Activated T-helper 1 cell treated with anti-CD3 and anti-CD28 coated beads, Interleukin-12 subunit alpha, Interleukin-12 subunit beta, Interleukin-2, Interleukin-4 antibody, amounts not matched to agents 30 ng/mL and 10 ng/mL and 1 ng/mL, durations not matched to agents 14 hours and 24 hours and 36 hours (primary cell): Measurements from ENCODE around the gene DHCR24. TPM values are rescaled to one million over a fixed set of nuclear protein-coding genes. Genes with fewer than 3 reads are reported as not detected.

Source experiments
- DNase-seq: peaks from one replicate; pipeline ENCODE4 v3.0.0; 2021; ENCODE audit warnings: low spot score
- H3K27ac Mint-ChIP-seq: one replicate; pipeline ENCODE4 v1.8.0; 2021; ENCODE audit warnings: mild to moderate bottlenecking, mixed read lengths
- H3K27me3 Mint-ChIP-seq: one replicate; pipeline ENCODE4 v1.8.0; 2022; ENCODE audit warnings: mild to moderate bottlenecking, moderate library complexity, mixed read lengths; ENCODE audit not compliant: insufficient read depth
- H3K36me3 Mint-ChIP-seq: one replicate; pipeline ENCODE4 v1.8.0; 2021; ENCODE audit warnings: low read depth, mixed read lengths
- H3K4me1 Mint-ChIP-seq: one replicate; pipeline ENCODE4 v1.8.0; 2021; ENCODE audit warnings: low read depth, mixed read lengths
- H3K4me3 Mint-ChIP-seq: one replicate; pipeline ENCODE4 v1.8.0; 2021; ENCODE audit warnings: mild to moderate bottlenecking, moderate library complexity, mixed read lengths
- H3K9me3 Mint-ChIP-seq: one replicate; pipeline ENCODE4 v1.8.0; 2021; ENCODE audit warnings: mixed read lengths
- intact Hi-C: fragments of 100-400 bp; cut with micrococcal nuclease; formaldehyde crosslinking; loops from one replicate; pipeline ENCODE4 v1.15.1; 2024
- total RNA-seq: library from RNA; stranded (reverse); gene quantifications from 2 replicates; pipeline ENCODE4 v1.2.3, GENCODE V29; 2022

The DHCR24 gene
- total RNA-seq, 1 donor from 2014 or later = 211 TPM

DNA sequence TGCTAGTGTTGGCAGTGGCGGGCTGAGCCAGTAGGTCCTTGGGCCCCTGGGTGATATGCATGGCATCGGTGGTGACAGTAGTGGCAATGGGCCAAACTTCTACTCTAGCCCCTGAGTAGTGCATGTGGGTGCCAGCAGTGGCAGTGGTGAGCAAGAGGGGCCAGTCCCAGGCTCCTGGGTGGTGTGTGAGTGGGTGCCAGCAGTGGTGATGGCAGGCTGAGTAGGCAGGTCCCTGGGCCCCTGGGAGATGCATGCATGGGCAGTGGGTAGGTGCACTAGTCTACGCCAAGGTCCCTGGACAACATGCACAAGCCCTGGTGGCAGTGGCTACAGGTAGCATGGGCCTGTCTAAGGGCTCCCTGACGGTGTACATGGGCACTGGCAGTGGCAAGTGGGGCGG is 61.3 kb downstream of the DHCR24 start:
- intact Hi-C loops = no loop called here
- DNase-seq = no peak
- H3K4me3 Mint-ChIP-seq = no peak overlapping the region
- H3K4me1 Mint-ChIP-seq = no peaks in the 10 kb centered on the region
- H3K36me3 Mint-ChIP-seq = no peaks in the 10 kb centered on the region
- H3K27ac Mint-ChIP-seq = no peak overlapping the region
- peaks cover 31% of the 10 kb centered on the region for H3K9me3 Mint-ChIP-seq
- peaks cover 10% of the 10 kb centered on the region for H3K27me3 Mint-ChIP-seq

DNA sequence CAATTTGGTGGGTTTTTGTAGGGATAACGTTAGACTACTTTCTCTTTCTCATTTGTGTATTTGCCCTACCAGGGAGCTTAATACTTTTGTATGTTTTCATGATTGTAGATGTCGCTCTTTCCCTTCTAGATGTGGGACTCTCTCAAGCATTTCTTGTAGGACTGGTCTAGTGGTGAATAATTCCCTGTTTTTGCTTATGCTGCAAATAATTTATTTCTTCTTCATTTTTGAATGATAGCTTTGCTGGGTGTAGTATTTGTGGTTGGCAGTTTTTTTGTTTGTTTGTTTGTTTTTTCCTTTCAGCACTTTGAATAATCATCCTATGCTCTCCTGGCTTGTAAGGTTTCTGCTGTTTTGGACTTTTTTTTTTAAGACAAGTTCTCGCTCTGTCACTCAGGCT is 63.3 kb downstream of the DHCR24 start:
- peaks cover 12% of the 10 kb centered on the region for H3K27me3 Mint-ChIP-seq
- H3K36me3 Mint-ChIP-seq = no peaks in the 10 kb centered on the region
- no peak overlapping the region for H3K4me3 Mint-ChIP-seq
- no peak overlapping the region for H3K27ac Mint-ChIP-seq
- intact Hi-C loops = no loop called here
- H3K4me1 Mint-ChIP-seq = no peaks in the 10 kb centered on the region
- H3K9me3 Mint-ChIP-seq = peaks cover 25% of the 10 kb centered on the region
- DNase-seq = no peak

DNA sequence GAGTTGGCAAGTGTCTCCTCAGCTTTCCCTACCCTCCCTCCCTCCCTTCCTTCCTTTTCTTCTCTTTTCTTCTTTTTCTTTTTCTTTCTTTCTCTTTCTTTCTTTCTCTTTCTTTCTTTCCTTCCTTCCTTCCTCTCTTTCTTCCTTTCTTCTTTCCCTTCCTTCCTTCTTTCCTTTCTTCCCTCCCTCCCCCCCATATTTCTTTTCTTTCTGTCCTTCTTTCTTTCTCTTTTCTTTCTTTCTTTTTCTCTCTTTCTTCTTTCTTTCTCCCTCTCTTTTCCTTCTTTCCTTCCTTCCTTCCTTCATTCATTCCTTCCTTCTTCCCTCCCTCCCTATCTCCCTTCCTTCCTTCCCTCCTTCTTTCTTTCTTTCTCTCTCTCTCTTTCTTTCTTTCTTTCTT is 67.3 kb downstream of the DHCR24 start:
- Mint-ChIP-seq H3K27me3 (peaks cover 17% of the 10 kb centered on the region), H3K4me3 (no peak overlapping the region), H3K9me3 (peaks cover 16% of the 10 kb centered on the region), H3K27ac (no peak overlapping the region), H3K36me3 (no peaks in the 10 kb centered on the region), H3K4me1 (peaks cover 6% of the 10 kb centered on the region)
- intact Hi-C loops = loop anchor here (10.0 kb wide), 1 partner anchor 175 kb away; the partner anchor contains the start of gene BSND
- no peak for DNase-seq

- no peak overlapping the region for H3K27ac Mint-ChIP-seq
- H3K4me1 Mint-ChIP-seq = peaks cover 6% of the 10 kb centered on the region
- no peak for DNase-seq
- H3K36me3 Mint-ChIP-seq = no peaks in the 10 kb centered on the region
- H3K4me3 Mint-ChIP-seq = no peak overlapping the region
- H3K9me3 Mint-ChIP-seq = peaks cover 10% of the 10 kb centered on the region
- peaks cover 17% of the 10 kb centered on the region for H3K27me3 Mint-ChIP-seq
- intact Hi-C loops = loop anchor here (10.0 kb wide), 1 partner anchor 176 kb away; the partner anchor contains the start of gene BSND
These were observed 67.8 kb downstream of the DHCR24 start for GRCh38 chr1:54819195-54819536.

DNA sequence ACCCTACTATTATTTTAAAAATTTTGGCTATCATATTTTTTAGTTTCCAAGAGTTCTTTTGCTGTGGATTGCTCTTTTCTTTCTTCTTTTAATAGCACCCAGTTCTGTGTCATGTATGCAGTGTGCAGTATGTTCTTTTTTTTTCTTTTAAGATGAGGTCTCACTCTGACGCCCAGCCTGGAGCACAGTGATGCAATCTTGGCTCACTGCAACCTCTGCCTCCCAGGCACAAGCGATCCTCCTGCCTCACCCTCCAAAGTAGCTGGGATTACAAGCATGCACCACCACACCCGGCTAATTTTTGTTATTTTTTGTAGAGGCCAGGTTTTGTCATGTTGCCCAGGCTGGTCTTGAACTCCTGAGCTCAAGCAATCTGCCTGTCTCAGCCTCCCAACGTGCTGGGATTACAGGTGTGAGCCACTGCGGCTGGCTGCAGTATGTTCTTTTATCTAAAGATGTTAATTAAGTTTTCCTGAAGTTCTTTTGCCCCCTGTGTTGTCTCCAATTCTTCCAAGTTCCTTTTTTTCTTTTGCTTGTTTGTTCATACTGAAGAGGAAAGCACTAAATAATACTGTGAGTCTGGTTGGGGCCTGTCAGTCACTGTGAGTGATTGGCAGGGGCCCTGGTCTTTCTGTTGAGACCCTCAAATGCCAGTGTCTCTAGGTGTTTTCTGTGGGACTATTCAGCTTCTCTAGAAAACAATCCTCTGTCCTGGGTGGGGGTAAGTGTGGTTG is 68.4 kb downstream of the DHCR24 start:
- no peak overlapping the region for H3K27ac Mint-ChIP-seq
- H3K4me3 Mint-ChIP-seq = no peak overlapping the region
- H3K4me1 Mint-ChIP-seq = peaks cover 6% of the 10 kb centered on the region
- peaks cover 5% of the 10 kb centered on the region for H3K9me3 Mint-ChIP-seq
- peaks cover 14% of the 10 kb centered on the region for H3K27me3 Mint-ChIP-seq
- intact Hi-C loops = loop anchor here (10.0 kb wide), 1 partner anchor 176 kb away; the partner anchor contains the start of gene BSND
- no peak for DNase-seq
- H3K36me3 Mint-ChIP-seq = no peaks in the 10 kb centered on the region

GRCh38 chr1:54816951-54817350 is 70.0 kb downstream of the DHCR24 start:
- DNase-seq = no peak
- no peaks in the 10 kb centered on the region for H3K9me3 Mint-ChIP-seq
- peaks cover 10% of the 10 kb centered on the region for H3K27me3 Mint-ChIP-seq
- no peak overlapping the region for H3K27ac Mint-ChIP-seq
- intact Hi-C loops = loop anchor here (10.0 kb wide), 1 partner anchor 178 kb away; the partner anchor contains the start of gene BSND
- H3K36me3 Mint-ChIP-seq = no peaks in the 10 kb centered on the region
- peaks cover 6% of the 10 kb centered on the region for H3K4me1 Mint-ChIP-seq
- H3K4me3 Mint-ChIP-seq = no peak overlapping the region

GRCh38 chr1:54816130-54816529 is 70.9 kb downstream of the DHCR24 start:
- H3K27me3 Mint-ChIP-seq = peaks cover 8% of the 10 kb centered on the region
- DNase-seq = no peak
- no peaks in the 10 kb centered on the region for H3K36me3 Mint-ChIP-seq
- H3K9me3 Mint-ChIP-seq = no peaks in the 10 kb centered on the region
- no peak overlapping the region for H3K27ac Mint-ChIP-seq
- H3K4me1 Mint-ChIP-seq = peaks cover 6% of the 10 kb centered on the region
- intact Hi-C loops = loop anchor here (10.0 kb wide), 1 partner anchor 179 kb away; the partner anchor contains the start of gene BSND
- H3K4me3 Mint-ChIP-seq = no peak overlapping the region

DNA sequence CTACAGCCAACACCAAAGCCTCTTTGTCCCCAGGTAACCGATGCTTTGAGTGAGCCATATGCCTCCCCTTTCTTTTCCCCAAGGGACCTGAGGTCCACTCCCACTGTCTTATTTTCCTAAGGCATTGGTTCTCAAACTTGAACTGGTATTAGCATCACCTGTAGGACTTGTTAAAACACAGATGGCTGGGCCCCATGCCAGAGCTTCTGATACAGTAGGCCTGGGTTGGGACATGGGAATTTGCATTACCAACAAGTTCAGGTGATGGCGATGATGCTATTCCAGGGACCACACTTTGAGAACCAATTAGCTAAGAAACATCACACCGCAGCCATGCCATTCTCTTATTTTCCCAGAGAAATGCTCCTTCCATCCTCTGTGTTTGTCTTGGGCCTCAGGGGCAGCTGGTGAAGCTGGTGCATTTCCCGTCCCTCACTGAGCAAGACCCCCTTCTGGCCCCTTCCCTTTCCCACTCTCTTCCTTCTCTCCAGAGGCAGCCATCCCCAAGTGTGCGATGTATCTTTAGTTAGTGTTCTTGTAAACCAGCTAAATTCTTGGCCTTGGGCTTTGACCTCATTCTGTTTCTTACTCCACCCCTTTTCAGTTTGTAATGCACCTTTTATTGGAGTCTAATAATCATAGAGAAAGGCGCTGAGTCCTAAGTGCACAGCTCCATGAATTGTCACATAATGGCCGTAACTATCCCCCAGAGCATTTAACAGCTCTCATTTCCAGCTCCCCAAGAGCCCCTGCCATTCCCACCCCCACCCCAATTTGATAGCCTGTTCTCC is 71.7 kb downstream of the DHCR24 start:
- Mint-ChIP-seq H3K27me3 (peaks cover 7% of the 10 kb centered on the region), H3K4me3 (no peak overlapping the region), H3K9me3 (no peaks in the 10 kb centered on the region), H3K4me1 (peaks cover 14% of the 10 kb centered on the region), H3K27ac (no peak overlapping the region), H3K36me3 (no peaks in the 10 kb centered on the region)
- intact Hi-C loops = loop anchor here (10.0 kb wide), 1 partner anchor 180 kb away; the partner anchor contains the start of gene BSND
- no peak for DNase-seq

GRCh38 chr1:54814571-54814970 is 72.4 kb downstream of the DHCR24 start:
- Mint-ChIP-seq H3K4me3 (no peak overlapping the region), H3K27me3 (peaks cover 12% of the 10 kb centered on the region), H3K4me1 (peaks cover 14% of the 10 kb centered on the region), H3K36me3 (no peaks in the 10 kb centered on the region), H3K27ac (no peak overlapping the region), H3K9me3 (no peaks in the 10 kb centered on the region)
- intact Hi-C loops = loop anchor here (5.0 to 10.0 kb wide), 2 partner anchors 180 to 317 kb away; partner anchors contain the start of gene BSND
- DNase-seq = no peak

DNA sequence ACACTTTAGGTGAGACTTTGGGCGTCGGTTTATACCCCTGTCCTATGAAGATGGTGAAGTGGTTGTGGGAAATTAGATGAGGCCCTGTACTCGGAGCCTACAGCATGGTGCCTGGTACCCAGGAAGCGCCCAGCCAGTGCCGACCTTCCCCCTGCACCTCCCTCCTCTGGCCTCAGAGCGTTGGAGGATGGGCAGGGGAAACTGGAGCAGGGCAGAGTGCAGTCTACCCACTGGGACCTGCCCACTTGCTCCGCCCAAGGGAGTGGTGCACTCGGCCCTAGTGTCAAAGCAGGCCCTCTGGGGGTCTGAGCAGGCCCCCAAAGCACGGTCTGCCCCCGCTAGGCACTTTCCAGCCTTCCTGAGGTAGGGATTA is 72.9 kb downstream of the DHCR24 start:
- Mint-ChIP-seq H3K36me3 (no peaks in the 10 kb centered on the region), H3K4me3 (no peak overlapping the region)
- intact Hi-C loops = loop anchor here (5.0 to 10.0 kb wide), 2 partner anchors 181 to 317 kb away; partner anchors contain the start of gene BSND

DNA sequence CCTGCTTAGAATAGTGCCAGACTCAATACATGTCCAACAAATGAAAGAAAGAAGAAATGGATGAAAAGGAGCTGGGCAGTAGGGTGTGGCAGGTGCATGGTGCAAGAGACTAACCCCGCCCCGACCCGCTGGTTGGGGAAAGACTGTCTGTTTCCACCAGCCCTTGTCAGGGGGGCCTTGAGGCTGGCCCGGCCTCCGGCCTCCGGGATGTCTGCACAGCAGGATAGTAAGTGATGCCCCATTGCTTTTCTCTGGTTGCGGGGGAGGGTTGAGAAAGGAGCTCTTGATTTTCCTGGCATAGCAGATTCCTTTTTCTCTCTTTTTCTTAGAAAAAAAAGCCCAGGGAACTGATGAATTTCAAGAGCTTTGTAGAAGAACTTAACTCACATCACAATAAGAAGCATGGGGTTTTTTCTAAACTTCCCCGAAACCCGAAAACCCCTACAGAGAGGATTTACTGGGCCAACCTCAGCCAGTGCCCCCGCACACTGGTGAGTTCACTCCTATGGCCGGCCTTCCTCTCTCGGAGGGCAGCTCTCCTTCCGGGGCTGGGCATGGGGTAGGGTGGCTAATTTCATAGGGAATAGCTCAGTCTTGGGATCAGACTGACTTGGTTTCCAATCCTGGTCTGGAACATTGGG is 73.4 kb downstream of the DHCR24 start:
- Mint-ChIP-seq H3K27ac (no peak overlapping the region), H3K27me3 (peaks cover 10% of the 10 kb centered on the region), H3K4me1 (peaks cover 14% of the 10 kb centered on the region), H3K9me3 (no peaks in the 10 kb centered on the region), H3K36me3 (no peaks in the 10 kb centered on the region), H3K4me3 (no peak overlapping the region)
- intact Hi-C loops = loop anchor here (5.0 to 10.0 kb wide), 2 partner anchors 181 to 316 kb away; partner anchors contain the start of gene BSND
- no peak for DNase-seq

More for the DNA sequence above, 72.9 kb downstream of the DHCR24 start:
- H3K27ac Mint-ChIP-seq = no peak overlapping the region
- H3K27me3 Mint-ChIP-seq = peaks cover 11% of the 10 kb centered on the region
- no peak for DNase-seq
- H3K4me1 Mint-ChIP-seq = peaks cover 14% of the 10 kb centered on the region
- H3K9me3 Mint-ChIP-seq = no peaks in the 10 kb centered on the region

DNA sequence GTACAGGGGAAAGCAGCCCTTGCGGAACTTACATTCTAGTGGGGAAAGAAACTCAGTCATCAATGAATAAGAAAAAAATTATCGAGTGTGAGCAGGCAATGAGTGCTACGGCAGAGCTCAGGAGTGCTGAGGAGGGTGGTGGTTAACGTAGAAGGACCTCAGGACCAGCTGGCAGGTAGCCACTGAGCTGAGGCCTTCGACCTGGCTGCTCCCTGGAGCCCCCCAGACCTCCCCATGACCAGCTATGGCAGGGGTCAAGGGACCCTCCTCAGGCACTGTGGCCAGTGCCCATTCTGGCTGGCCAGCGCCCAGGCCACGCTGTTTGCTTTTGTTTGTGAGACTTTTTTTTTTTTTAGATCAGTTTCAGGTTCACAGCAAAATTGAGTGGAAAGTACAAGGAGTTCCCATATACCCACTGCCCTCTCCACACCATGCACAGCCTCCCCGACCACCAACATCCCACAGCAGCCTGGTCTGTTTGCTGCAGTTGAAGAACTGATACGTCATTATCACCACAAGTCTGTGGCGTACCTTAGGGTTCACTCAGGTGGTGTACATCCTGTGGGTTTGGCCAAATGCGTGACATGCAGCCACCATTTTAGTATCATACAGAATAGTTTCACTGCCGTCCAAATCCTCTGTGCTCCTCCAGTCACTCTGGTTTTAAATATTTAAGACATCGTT is 74.1 kb downstream of the DHCR24 start:
- intact Hi-C loops = loop anchor here (5.0 to 10.0 kb wide), 2 partner anchors 182 to 316 kb away; partner anchors contain the start of gene BSND
- Mint-ChIP-seq H3K36me3 (no peaks in the 10 kb centered on the region), H3K4me3 (no peak overlapping the region), H3K9me3 (no peaks in the 10 kb centered on the region), H3K27ac (no peak overlapping the region), H3K27me3 (peaks cover 8% of the 10 kb centered on the region), H3K4me1 (peaks cover 11% of the 10 kb centered on the region)
- DNase-seq = no peak
